Measurements from ENCODE around the gene MPZL2. TPM values are rescaled to one million over a fixed set of nuclear protein-coding genes. Genes with fewer than 3 reads are reported as not detected.

The MPZL2 gene
- total and polyA plus RNA-seq, 2 donors, result 18.1 to 47.7 TPM

- H3K27ac ChIP-seq (ENCODE audit: low read depth in 1 of 2, low read length in 1 of 2), result peak overlapping the region; percentile 84 to 90
- DNase-seq (ENCODE audit: low read depth in 6 of 9, low spot score in 9 of 9), result peak in 1 of 9 donors; percentile 64
- peaks cover 2 to 21% of the 10 kb centered on the region in 2 donors for H3K36me3 ChIP-seq (ENCODE audit: control insufficient read depth in 2 of 2, insufficient read depth in 2 of 2, low read length in 1 of 2)
- WGBS, result 25% methylated on average over 1 of the region's 1 CpG
- H3K27me3 ChIP-seq (ENCODE audit: control insufficient read depth in 2 of 2, insufficient read depth in 1 of 2, low read length in 1 of 2), result no peaks in the 10 kb centered on the region
- no peak overlapping the region for H3K4me3 ChIP-seq (ENCODE audit: low read length in 2 of 2)
- peaks cover 29 to 38% of the 10 kb centered on the region in 2 donors for H3K4me1 ChIP-seq (ENCODE audit: control insufficient read depth in 2 of 2, insufficient read depth in 2 of 2, low read length in 2 of 2)
- no peaks in the 10 kb centered on the region for H3K9me3 ChIP-seq (ENCODE audit: control insufficient read depth in 2 of 2, insufficient read depth in 1 of 2, low read length in 1 of 2)
Measured at GRCh38 chr11:118206391-118207031, 57.6 kb downstream of the MPZL2 start.

- WGBS, result 97% methylated on average over 9 of the region's 9 CpGs
- DNase-seq (ENCODE audit: low read depth in 6 of 9, low spot score in 9 of 9), result no peak
- Histone ChIP-seq H3K36me3 (ENCODE audit: control insufficient read depth in 2 of 2, insufficient read depth in 2 of 2, low read length in 1 of 2) (peaks cover 0 to 19% of the 10 kb centered on the region in 2 donors), H3K27ac (ENCODE audit: low read depth in 1 of 2, low read length in 1 of 2) (peak overlapping the region in 1 of 2 donors; percentile 84), H3K27me3 (ENCODE audit: control insufficient read depth in 2 of 2, insufficient read depth in 1 of 2, low read length in 1 of 2) (no peaks in the 10 kb centered on the region), H3K9me3 (ENCODE audit: control insufficient read depth in 2 of 2, insufficient read depth in 1 of 2, low read length in 1 of 2) (no peaks in the 10 kb centered on the region), H3K4me3 (ENCODE audit: low read length in 2 of 2) (no peak overlapping the region), H3K4me1 (ENCODE audit: control insufficient read depth in 2 of 2, insufficient read depth in 2 of 2, low read length in 2 of 2) (peaks cover 29 to 46% of the 10 kb centered on the region in 2 donors)
Measured at GRCh38 chr11:118205606-118206378, 58.3 kb downstream of the MPZL2 start.

Other genes with a start within 250 kb of the MPZL2 start
- gene TMPRSS4, start 187.2 kb downstream of the MPZL2 start, total RNA-seq, result 2.5 TPM
- gene TMPRSS4, start 187.2 kb downstream of the MPZL2 start, polyA plus RNA-seq, result 7.4 TPM
- gene SMIM35, start 177.3 kb downstream of the MPZL2 start, total RNA-seq, result 0.05 TPM
- 0.09 TPM for gene SMIM35, start 177.3 kb downstream of the MPZL2 start, polyA plus RNA-seq
- gene SCN4B, start 111.5 kb downstream of the MPZL2 start, total RNA-seq, result 2.1 TPM
- gene SCN4B, start 111.5 kb downstream of the MPZL2 start, polyA plus RNA-seq, result 1.3 TPM
- gene SCN2B, start 87.7 kb downstream of the MPZL2 start, total RNA-seq, result 1.6 TPM
- 0.73 TPM for gene SCN2B, start 87.7 kb downstream of the MPZL2 start, polyA plus RNA-seq
- 58.8 TPM for gene JAML, start 39.3 kb downstream of the MPZL2 start, total RNA-seq
- 39.7 TPM for gene JAML, start 39.3 kb downstream of the MPZL2 start, polyA plus RNA-seq
- 3.9 TPM for gene MPZL3, start 11.9 kb downstream of the MPZL2 start, total RNA-seq
- 7.0 TPM for gene MPZL3, start 11.9 kb downstream of the MPZL2 start, polyA plus RNA-seq
- 203 TPM for gene CD3E, start 40.4 kb upstream of the MPZL2 start, total RNA-seq
- 328 TPM for gene CD3E, start 40.4 kb upstream of the MPZL2 start, polyA plus RNA-seq
- gene CD3D, start 78.4 kb upstream of the MPZL2 start, total RNA-seq, result 1,261 TPM
- 501 TPM for gene CD3D, start 78.4 kb upstream of the MPZL2 start, polyA plus RNA-seq
- gene CD3G, start 80.0 kb upstream of the MPZL2 start, total RNA-seq, result 227 TPM
- 32.0 TPM for gene CD3G, start 80.0 kb upstream of the MPZL2 start, polyA plus RNA-seq
- 22.2 TPM for gene UBE4A, start 95.3 kb upstream of the MPZL2 start, total RNA-seq
- 40.6 TPM for gene UBE4A, start 95.3 kb upstream of the MPZL2 start, polyA plus RNA-seq
- gene ATP5MG, start 137.3 kb upstream of the MPZL2 start, total RNA-seq, result 452 TPM
- 371 TPM for gene ATP5MG, start 137.3 kb upstream of the MPZL2 start, polyA plus RNA-seq
- 17.7 TPM for gene KMT2A, start 172.2 kb upstream of the MPZL2 start, total RNA-seq
- gene KMT2A, start 172.2 kb upstream of the MPZL2 start, polyA plus RNA-seq, result 11.4 TPM